Adrenal gland (tissue), 12 donors: ENCODE data around the gene CMTM1. TPM values are rescaled to one million over a fixed set of nuclear protein-coding genes. Genes with fewer than 3 reads are reported as not detected.

ENCODE experiments used
- polyA plus RNA-seq, 3 donors: library from polyadenylated mRNA; stranded (reverse); fragments of 200-250 nt in 2 of 3; fragments of 350-450 nt in 1 of 3; fragmentation: Illumina TruSeq in 1 of 3; extraction: RNeasy Lipid Tissue Mini Kit (QIAGEN cat#74804) in 1 of 3; gene quantifications; one replicate each; pipeline ENCODE4 v1.2.3, GENCODE V29; 2013 to 2014
- small RNA-seq, 2 donors: library from RNA; depleted of rRNA; stranded (forward); fragments of <200 nt; gene quantifications; one replicate each; pipeline ENCODE3, GENCODE V24; 2016
- total RNA-seq, 9 donors: library from RNA; depleted of rRNA in 4 of 9; stranded (reverse); fragments of >200 nt in 4 of 9; fragments of 120-200 nt in 1 of 9; fragmentation: NEBNext Ultra II Directional in 1 of 9; extraction: Animal tissue kit (Norgen Biotek cat#: 25700) in 1 of 9; gene quantifications; one replicate each; pipeline versions ENCODE4 v1.1.0 to v1.2.4, GENCODE V29; 2013 to 2023
- donor health status: healthy with polysubstance abuse.
- donor health status: Bipolar disorder and iron deficiency.
- donor health status: DM: yes; HTN: yes; CAD: no.
- donor health status: DM: no; HTN: no; CAD: no.
- donor health status: DM: no; HTN: no; CAD: no.
- donor health status: DM: yes; HTN: yes; CAD: no.

The CMTM1 gene
- total and polyA plus RNA-seq, 12 donors = 0.34 to 9.1 (median 2.7) TPM; not detected in 1

Small RNA genes lying within 50 kb of the gene (small RNA-seq; reads per million reads assigned to genes)
- 0 reads per million in 2 donors for gene CKLF-CMTM1

Other genes with a start within 250 kb of the CMTM1 start
- 10 to 100 TPM; 19.0 to 50.9 (median 30.4) TPM for gene CDH5, start 199.7 kb upstream of the CMTM1 start, total RNA-seq
- 10 to 100 TPM; 13.8 to 24.0 (median 15.0) TPM for gene CDH5, start 199.7 kb upstream of the CMTM1 start, polyA plus RNA-seq
- under 1 TPM in 7 of 9 donors, not detected in 2; 0.11 to 0.54 (median 0.17) TPM for gene BEAN1, start 139.1 kb upstream of the CMTM1 start, total RNA-seq
- under 1 TPM; 0.16 to 0.29 (median 0.20) TPM for gene BEAN1, start 139.1 kb upstream of the CMTM1 start, polyA plus RNA-seq
- gene TK2, start 16.3 kb upstream of the CMTM1 start, total RNA-seq = 10 to 100 TPM; 43.0 to 78.9 (median 66.6) TPM
- gene TK2, start 16.3 kb upstream of the CMTM1 start, polyA plus RNA-seq = 10 to 100 TPM; 24.9 to 45.3 (median 29.8) TPM
- 10 to 100 TPM; 19.6 to 67.9 (median 44.3) TPM for gene CKLF, start 13.9 kb upstream of the CMTM1 start, total RNA-seq
- 10 to 100 TPM; 23.6 to 32.8 (median 26.2) TPM for gene CKLF, start 13.9 kb upstream of the CMTM1 start, polyA plus RNA-seq
- under 1 TPM in 1 of 9 donors, not detected in 8; 0.55 TPM for gene CMTM2, start 13.0 kb downstream of the CMTM1 start, total RNA-seq
- gene CMTM2, start 13.0 kb downstream of the CMTM1 start, polyA plus RNA-seq = under 1 TPM in 2 of 3 donors, not detected in 1; 0.17 to 0.80 TPM
- 10 to 100 TPM; 12.2 to 31.8 (median 24.0) TPM for gene CMTM3, start 38.3 kb downstream of the CMTM1 start, total RNA-seq
- 10 to 100 TPM in 2 of 3 donors, 1 to 10 TPM in 1; 6.4 to 30.0 (median 25.2) TPM for gene CMTM3, start 38.3 kb downstream of the CMTM1 start, polyA plus RNA-seq
- 10 to 100 TPM; 14.3 to 35.3 (median 20.9) TPM for gene CMTM4, start 130.3 kb downstream of the CMTM1 start, total RNA-seq
- 10 to 100 TPM in 1 of 3 donors, 1 to 10 TPM in 2; 9.2 to 10.6 (median 9.5) TPM for gene CMTM4, start 130.3 kb downstream of the CMTM1 start, polyA plus RNA-seq
- gene DYNC1LI2, start 185.2 kb downstream of the CMTM1 start, total RNA-seq = 100 to 1,000 TPM in 4 of 9 donors, 10 to 100 TPM in 5; 61.1 to 234 (median 98.2) TPM
- 10 to 100 TPM; 39.3 to 92.6 (median 74.3) TPM for gene DYNC1LI2, start 185.2 kb downstream of the CMTM1 start, polyA plus RNA-seq
- gene TERB1, start 235.1 kb downstream of the CMTM1 start, total RNA-seq = under 1 TPM in 1 of 9 donors, not detected in 8; 0.06 TPM
- gene TERB1, start 235.1 kb downstream of the CMTM1 start, polyA plus RNA-seq = not detected